ENCODE results near the gene TMTC2. TPM values are rescaled to one million over a fixed set of nuclear protein-coding genes. Genes with fewer than 3 reads are reported as not detected.

The TMTC2 gene
- total RNA-seq, 1 donor from 2014 or later, result 25.5 TPM

- ATAC-seq (no peak), DNase-seq (ENCODE audit: low spot score) (no peak)
- intact Hi-C loops (cut with DNase I), result no loop called here
Measured at GRCh38 chr12:83128540-83128939, 441.8 kb downstream of the TMTC2 start.

DNA sequence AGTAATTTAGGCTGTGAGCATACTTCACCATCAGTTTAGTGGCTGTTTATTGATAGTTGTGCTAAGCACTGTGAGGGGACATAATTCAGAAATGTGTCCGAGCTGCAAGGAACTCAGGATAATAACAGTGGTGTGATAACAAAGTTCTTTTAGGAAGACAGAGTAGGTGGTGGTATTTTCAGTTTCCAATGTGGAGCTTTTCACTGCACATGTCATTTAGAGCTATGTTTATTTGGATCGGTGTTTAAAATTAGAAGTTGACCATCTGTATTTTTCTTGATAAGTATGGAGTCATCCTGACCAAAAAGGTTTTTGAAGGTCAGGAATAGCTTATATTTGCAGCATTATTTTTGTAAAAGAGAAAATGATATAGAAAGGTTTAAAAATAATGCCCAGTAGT, 443.5 kb downstream of the TMTC2 start:
- DNase-seq (ENCODE audit: low spot score) (no peak), ATAC-seq (no peak)
- intact Hi-C loops (cut with DNase I), result no loop called here

DNA sequence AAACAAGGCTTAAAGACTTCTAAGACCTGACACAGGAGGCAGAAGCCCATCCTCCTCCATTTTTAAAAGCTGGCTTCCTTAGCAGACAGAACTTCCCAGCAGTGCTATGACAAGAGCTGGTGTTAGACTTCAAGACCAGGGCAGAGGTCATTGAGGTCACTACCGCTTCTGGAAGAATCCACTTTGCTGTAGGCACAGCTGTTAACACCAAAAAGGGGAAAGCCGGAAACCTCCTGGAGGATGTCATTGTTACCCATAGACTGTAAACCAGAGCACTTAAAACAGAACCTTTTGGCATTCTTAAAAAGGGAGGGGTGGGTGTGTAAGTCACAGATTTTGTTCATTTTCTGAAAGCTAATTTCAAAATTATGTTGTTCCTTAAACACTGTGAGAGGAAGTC, 445.7 kb downstream of the TMTC2 start:
- DNase-seq (ENCODE audit: low spot score) (no peak), ATAC-seq (no peak)
- intact Hi-C loops (cut with DNase I), result no loop called here

- intact Hi-C loops (cut with DNase I), result no loop called here
- ATAC-seq (no peak), DNase-seq (ENCODE audit: low spot score) (no peak)
Measured at GRCh38 chr12:83136411-83136810, 449.7 kb downstream of the TMTC2 start.

- no peak for ATAC-seq
- intact Hi-C loops (cut with DNase I), result no loop called here
- DNase-seq (ENCODE audit: low spot score), result no peak
Measured at GRCh38 chr12:83140135-83140534, 453.4 kb downstream of the TMTC2 start.

DNA sequence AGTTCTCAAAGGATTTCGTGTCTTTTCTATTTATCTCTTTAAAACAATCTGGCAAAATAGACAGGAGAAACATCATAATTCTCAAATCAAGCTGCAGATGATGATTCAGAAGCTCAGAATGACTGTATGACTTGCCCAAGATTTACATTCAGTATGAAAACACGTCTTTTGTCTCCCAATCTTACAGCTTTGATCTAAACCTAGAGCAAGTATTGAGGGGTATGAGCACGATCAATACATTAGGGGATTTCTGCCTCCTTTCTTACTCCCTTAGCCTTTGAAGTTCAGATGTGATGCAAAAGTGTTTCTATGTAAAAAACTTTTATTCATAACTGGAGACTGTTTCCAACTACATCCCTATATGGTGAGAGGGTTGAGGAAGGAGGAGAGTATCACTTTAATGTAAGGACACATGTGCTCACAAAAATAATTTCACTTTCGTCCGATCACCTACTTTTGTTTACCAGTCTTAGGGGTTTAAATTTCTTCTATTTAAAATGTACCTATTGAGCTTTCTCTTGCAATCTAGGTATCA, 454.8 kb downstream of the TMTC2 start:
- ATAC-seq, result no peak
- intact Hi-C loops (cut with DNase I), result no loop called here
- DNase-seq (ENCODE audit: low spot score), result no peak

DNA sequence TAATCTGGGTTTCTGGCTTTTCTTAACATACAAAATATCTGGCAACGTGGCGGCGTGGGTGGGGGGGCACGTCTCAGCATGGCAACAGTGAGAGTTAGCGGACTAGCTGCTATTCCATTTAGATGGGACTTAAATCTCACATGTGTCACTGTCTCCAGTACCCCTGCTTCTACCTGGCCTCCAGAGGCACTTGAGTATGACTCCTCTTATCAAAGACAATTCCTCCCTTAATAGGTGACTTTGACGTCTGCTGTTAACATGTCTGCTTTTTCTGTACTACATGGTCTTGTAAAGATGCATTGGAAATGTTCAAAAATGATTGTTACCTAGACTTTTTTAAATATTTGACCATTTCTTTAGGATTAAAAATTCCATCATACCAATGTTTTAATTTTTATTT, 456.2 kb downstream of the TMTC2 start:
- ATAC-seq, result no peak
- intact Hi-C loops (cut with DNase I), result no loop called here
- no peak for DNase-seq (ENCODE audit: low spot score)

GRCh38 chr12:83143950-83144349, 457.2 kb downstream of the TMTC2 start:
- ATAC-seq, result no peak
- intact Hi-C loops (cut with DNase I), result no loop called here
- no peak for DNase-seq (ENCODE audit: low spot score)

DNA sequence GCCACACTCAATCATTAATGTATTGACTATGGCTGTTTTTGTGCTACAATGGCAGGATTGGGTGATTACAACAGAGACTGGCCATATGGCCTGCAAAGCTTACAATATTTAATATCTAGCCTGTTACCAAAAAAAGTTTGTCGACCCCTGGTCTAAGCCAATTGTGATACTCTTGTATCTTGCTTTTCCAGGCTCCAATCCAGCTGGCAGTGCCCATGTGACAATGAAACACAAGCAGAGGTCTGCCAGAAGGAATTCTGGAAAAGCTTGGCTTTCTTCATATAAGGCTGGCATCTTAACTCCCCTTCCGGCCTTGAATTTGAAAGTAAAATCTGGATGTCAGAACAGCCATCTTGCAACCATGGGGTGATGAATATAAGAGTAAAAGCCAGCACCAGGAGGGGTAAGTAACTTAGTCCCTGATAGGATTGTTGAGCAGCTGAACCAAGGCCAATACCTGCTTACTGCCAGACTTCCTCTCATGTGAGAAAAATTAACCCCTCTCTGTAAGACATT, 458.7 kb downstream of the TMTC2 start:
- DNase-seq (ENCODE audit: low spot score), result no peak
- intact Hi-C loops (cut with DNase I), result no loop called here
- no peak for ATAC-seq

DNA sequence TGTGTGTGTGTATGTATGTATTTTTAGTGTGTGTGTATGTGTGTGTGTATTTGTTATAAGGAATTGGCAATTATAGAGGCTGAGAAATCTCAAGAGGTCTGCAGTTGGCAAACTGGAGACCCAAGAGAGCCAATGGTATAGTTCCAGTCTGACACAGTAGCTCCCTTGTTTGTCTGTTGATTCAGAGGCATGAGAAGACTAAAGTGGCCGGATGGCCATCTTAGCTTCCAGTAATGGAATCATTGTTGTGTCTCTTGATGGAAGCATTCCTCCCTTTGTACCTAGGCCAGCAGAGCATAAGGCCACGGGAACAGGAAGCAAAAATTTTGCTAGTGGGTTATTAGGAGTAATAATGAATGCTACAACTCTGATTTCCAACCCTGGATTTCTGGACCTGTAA, 460.6 kb downstream of the TMTC2 start:
- ATAC-seq, result no peak
- no peak for DNase-seq (ENCODE audit: low spot score)
- intact Hi-C loops (cut with DNase I), result no loop called here

DNA sequence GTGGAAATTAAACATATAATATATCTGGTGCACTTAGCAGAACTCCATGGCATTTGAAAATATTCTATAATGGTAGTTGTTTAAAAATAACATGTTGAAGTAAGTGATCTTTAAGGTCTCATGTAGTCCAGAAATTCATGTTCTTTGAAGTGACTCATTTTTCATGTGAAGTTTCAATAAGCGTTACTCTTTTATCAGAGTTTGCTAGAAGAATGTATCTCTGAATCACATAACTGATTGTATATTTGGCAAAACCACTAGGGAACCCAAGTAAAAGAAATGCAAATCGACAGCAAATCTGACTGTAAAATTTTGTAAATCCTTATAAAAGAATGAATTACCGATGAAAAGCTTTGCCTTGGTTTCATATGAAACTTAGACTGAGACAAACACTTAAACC, 463.3 kb downstream of the TMTC2 start:
- no peak for ATAC-seq
- DNase-seq (ENCODE audit: low spot score), result no peak
- intact Hi-C loops (cut with DNase I), result no loop called here

GRCh38 chr12:83150465-83151189, 463.9 kb downstream of the TMTC2 start:
- DNase-seq (ENCODE audit: low spot score) (no peak), ATAC-seq (no peak)
- intact Hi-C loops (cut with DNase I), result no loop called here

DNA sequence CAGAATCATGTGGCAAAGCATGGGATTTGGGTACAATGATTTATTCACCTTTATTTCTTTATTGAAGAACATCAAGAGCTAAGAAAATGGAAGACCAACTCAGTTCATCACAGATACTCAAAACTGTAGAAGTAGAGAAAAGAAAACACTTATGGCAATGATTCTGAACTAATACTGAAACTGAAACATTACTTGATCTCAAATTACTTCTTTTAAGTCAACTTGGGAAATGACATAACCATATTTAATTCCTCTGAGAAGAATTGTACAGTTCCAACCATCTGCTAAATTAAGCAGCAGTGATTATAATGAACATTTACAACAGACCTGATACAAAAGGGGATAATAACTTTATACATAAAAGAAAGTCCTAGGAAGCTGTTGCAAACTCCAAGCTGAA, 466.5 kb downstream of the TMTC2 start:
- ATAC-seq, result no peak
- no peak for DNase-seq (ENCODE audit: low spot score)
- intact Hi-C loops (cut with DNase I), result no loop called here

GRCh38 chr12:83156815-83157214, 470.1 kb downstream of the TMTC2 start:
- DNase-seq (ENCODE audit: low spot score) (no peak), ATAC-seq (no peak)
- intact Hi-C loops (cut with DNase I), result no loop called here

DNA sequence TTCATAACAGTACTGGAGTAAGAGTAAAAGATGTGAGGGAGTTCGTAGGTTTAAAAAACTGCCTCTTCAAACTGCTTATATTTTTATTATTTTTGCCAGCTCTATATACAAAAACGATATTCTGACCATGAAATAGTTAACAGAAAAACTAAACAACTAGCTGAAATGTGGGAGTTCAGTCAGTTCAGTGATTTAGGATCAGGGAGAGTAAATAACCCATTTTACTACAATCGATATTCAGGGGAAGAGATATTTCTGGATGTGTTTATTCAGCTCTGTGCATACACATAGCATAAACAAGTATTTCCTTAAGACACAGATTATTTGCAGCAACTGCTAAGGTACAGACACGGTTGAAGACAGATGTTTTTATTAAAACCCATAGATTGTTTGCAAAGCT, 470.9 kb downstream of the TMTC2 start:
- intact Hi-C loops (cut with DNase I), result no loop called here
- ATAC-seq (no peak), DNase-seq (ENCODE audit: low spot score) (no peak)

DNA sequence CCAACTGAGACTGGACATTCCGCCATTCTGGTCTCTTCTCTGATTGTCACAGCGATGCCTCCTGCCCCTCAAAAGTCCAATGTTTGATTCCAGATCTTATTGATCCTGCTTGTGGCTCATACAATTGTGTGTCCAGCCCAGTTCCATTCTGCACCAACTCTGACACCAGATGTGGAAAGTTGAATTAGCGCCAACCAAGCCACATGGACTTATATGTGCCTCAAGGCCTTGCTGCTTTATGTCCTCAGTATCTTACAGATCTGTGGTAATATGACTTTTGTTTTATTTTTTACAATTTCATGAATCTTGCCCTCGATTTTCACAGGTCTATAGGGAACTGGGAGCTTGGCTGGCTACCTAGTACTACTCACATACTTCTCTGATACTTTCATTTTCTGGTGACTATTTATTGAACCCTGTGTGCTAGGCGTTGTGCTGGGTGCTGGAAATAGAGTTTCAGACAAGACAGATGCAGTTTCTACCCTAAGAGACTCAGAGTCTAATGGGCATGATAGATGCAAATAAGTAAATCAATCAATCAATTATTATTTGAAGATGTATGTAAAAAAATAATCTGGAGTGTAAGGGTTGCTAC, 472.0 kb downstream of the TMTC2 start:
- intact Hi-C loops (cut with DNase I), result no loop called here
- no peak for ATAC-seq

DNA sequence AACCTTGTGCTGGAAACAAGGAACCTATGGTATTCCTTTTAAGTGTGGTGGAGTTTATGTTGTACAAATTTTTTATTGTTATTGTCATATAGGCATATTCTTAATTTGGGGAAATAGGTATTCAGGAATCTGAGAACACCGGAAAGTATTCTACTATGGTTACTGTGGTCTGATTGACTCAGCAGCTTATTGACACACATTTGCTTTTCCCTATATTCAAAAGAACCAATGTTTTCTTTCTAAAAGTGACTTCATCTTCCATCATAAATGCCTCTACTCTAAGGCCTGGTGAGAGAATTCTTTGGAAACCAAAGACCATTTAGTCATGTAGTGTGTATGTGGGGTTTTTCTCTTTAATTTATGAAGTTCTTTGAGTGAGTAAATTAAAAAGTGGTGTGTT, 474.8 kb downstream of the TMTC2 start:
- DNase-seq (ENCODE audit: low spot score) (no peak), ATAC-seq (no peak)
- intact Hi-C loops (cut with DNase I), result no loop called here

More for the DNA sequence above, 472.0 kb downstream of the TMTC2 start:
- no peak for DNase-seq (ENCODE audit: low spot score)

- ATAC-seq, result no peak
- no peak for DNase-seq (ENCODE audit: low spot score)
- intact Hi-C loops (cut with DNase I), result no loop called here
Measured at GRCh38 chr12:83168751-83169150, 482.0 kb downstream of the TMTC2 start.

DNA sequence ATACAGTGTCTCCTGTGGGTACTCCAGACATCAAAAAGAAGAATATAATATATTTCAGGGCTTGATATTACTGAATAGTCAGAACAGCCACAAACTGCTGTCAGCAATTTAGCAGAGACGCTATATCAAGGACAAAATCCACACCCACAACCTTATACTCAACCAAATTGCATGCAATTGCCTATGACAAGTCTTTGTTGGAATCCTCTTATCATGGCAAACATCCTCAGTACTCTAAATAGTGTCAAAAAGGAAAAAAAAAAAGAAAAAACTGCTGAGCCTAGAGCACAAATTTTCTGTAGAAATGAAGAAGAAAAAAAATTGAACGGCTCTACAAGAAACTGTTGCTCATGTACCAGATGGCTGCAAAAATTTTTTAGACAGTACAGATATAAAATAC, 485.7 kb downstream of the TMTC2 start:
- no peak for ATAC-seq
- intact Hi-C loops (cut with DNase I), result no loop called here
- no peak for DNase-seq (ENCODE audit: low spot score)

GRCh38 chr12:83172866-83173649, 486.4 kb downstream of the TMTC2 start:
- no peak for DNase-seq (ENCODE audit: low spot score)
- no peak for ATAC-seq
- intact Hi-C loops (cut with DNase I), result no loop called here

Data from sciatic nerve (tissue), 2 donors.